H1 (cell line): ENCODE data around the gene PDE1A. TPM values are rescaled to one million over a fixed set of nuclear protein-coding genes. Genes with fewer than 3 reads are reported as not detected.

ENCODE experiments used
- KDM5A ChIP-seq: fragments of 200-600 bp; IDR thresholded peaks from 2 replicates; pipeline ENCODE4 v1.7.1; 2012; ENCODE audit warnings: mild to moderate bottlenecking, low read length, inconsistent platforms, mixed read lengths
- RBBP5 ChIP-seq: IDR thresholded peaks from 2 replicates; pipeline ENCODE4 v1.7.1; 2012; ENCODE audit warnings: low read depth, mild to moderate bottlenecking, inconsistent platforms, low read length, moderate library complexity, borderline replicate concordance
- polyA plus RNA-seq, 7 experiments: library from polyadenylated mRNA; depleted of rRNA in 3 of 7; stranded (reverse) in 5 of 7; unstranded in 2 of 7; fragments of >200 nt in 5 of 7; fragments of 200-250 nt in 2 of 7; gene quantifications; 1 replicate in 5 of 7; 2 replicates in 1 of 7; 4 replicates in 1 of 7; pipeline versions ENCODE4 v1.2.1 to v1.2.3, GENCODE V29; 2011 to 2013; ENCODE audit warnings: missing spikeins in 2 of 7, mixed read lengths in 2 of 7
- total RNA-seq: library from RNA; stranded (reverse); fragmentation: NEBNext Ultra II Directional; extraction: Animal tissue kit (Norgen Biotek cat#: 25700); gene quantifications from 2 replicates; pipeline ENCODE4 v1.2.1, GENCODE V29; 2021

The PDE1A gene
- total and polyA plus RNA-seq, 2 of the 8 experiments (the other 6 are each of a cell fraction or from before 2014, with no cell fraction given), result 0.34 TPM; not detected in 1

DNA sequence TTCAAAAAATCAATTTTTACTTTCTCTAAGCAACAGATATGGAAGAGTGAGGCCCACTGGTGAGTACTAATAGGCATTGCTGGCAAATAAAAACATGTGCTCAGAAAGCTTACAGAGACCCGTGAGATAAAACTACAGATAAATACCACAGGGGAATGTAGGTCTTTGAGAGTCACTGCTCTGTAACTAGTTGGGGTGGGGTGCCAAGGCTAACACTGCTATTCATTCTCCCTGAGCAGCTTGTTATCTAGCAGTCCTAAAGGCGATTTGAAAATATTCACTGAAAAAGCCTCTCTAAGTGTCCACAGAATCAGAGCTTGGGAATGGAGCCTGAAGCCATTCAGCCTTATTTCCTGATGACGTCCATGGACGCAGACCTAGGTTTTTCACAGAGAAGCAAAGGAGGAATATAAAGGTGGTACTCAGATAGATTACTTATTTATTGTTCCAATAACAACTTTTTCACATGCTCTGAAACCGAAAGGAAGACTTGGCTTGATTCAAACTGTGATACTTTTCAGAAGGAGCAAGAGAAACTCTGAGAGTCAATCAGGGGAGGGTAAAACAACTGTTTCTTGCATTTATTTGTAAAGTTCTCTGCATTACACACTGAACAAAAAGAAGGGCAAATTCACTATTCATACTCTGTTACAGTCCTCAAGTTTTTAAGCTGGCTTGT, 252.8 kb downstream of the PDE1A start (continued):
- TF ChIP-seq RBBP5, result no peak
- no peak for TF ChIP-seq KDM5A
- TF ChIP-seq, all 59 proteins: peak for 0
